ENCODE data around the gene SH3GL2. TPM values are rescaled to one million over a fixed set of nuclear protein-coding genes. Genes with fewer than 3 reads are reported as not detected.

The SH3GL2 gene
- total and polyA plus RNA-seq, 4 donors = 0.06 to 0.08 TPM; not detected in 2

DNA sequence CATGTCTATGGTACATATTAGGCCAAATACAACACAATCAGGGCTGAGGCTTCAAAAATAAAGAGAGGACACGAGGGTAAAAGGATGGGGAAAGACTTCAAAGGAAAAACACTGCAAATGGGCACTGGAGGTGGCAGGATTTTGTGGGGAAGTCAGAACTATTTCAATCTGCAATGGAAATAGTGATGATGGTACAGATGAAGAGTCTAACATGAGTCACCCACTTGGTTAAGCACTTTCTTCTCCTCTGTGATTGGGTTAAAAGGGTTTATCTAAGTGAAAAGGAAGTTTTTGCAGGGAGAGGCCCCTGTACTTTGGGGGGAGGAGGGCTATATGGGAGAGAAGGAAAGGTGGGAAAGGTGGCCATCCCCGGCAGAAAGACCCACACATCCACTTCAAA lies 4.5 kb upstream of the SH3GL2 start:
- no peak overlapping the region for H3K9ac ChIP-seq (ENCODE audit: low read depth in 1 of 2, low read length in 2 of 2)
- no peaks in the 10 kb centered on the region for H3K36me3 ChIP-seq (ENCODE audit: control insufficient read depth in 4 of 4, insufficient read depth in 3 of 4, low read depth in 1 of 4, low read length in 3 of 4)
- 35% methylated on average over 2 of the region's 2 CpGs for WGBS
- TF ChIP-seq TAF1 (conservative IDR thresholded peaks at IDR 0.05) (no peak), MAX (IDR thresholded peaks at IDR 0.05) (no peak), RXRA (IDR thresholded peaks at IDR 0.05) (no peak), JUND (IDR thresholded peaks at IDR 0.05) (no peak), GABPA (IDR thresholded peaks at IDR 0.05 in 1 of 2, conservative IDR thresholded peaks at IDR 0.05 in 1 of 2) (no peak), HNF4G (IDR thresholded peaks at IDR 0.05) (no peak), NR2F2 (IDR thresholded peaks at IDR 0.05) (no peak), SP1 (IDR thresholded peaks at IDR 0.05) (no peak), RAD21 (IDR thresholded peaks at IDR 0.05) (no peak), EGR1 (IDR thresholded peaks at IDR 0.05; ENCODE audit: low read depth in 2 of 2) (no peak), REST (IDR thresholded peaks at IDR 0.05) (no peak)
- TF ChIP-seq, protein P1, sequence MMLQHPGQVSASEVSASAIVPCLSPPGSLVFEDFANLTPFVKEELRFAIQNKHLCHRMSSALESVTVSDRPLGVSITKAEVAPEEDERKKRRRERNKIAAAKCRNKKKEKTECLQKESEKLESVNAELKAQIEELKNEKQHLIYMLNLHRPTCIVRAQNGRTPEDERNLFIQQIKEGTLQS (IDR thresholded peaks at IDR 0.05) = no peak
- TF ChIP-seq, protein P2, sequence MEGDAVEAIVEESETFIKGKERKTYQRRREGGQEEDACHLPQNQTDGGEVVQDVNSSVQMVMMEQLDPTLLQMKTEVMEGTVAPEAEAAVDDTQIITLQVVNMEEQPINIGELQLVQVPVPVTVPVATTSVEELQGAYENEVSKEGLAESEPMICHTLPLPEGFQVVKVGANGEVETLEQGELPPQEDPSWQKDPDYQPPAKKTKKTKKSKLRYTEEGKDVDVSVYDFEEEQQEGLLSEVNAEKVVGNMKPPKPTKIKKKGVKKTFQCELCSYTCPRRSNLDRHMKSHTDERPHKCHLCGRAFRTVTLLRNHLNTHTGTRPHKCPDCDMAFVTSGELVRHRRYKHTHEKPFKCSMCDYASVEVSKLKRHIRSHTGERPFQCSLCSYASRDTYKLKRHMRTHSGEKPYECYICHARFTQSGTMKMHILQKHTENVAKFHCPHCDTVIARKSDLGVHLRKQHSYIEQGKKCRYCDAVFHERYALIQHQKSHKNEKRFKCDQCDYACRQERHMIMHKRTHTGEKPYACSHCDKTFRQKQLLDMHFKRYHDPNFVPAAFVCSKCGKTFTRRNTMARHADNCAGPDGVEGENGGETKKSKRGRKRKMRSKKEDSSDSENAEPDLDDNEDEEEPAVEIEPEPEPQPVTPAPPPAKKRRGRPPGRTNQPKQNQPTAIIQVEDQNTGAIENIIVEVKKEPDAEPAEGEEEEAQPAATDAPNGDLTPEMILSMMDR (IDR thresholded peaks at IDR 0.05; ENCODE audit: low read depth, low read length, missing input control) = no peak
- H3K27me3 ChIP-seq (ENCODE audit: control insufficient read depth in 4 of 4, insufficient read depth in 4 of 4, low read length in 3 of 4) = peaks cover 0 to 6% (median under 1%) of the 10 kb centered on the region in 4 donors
- H3K4me3 ChIP-seq (ENCODE audit: low read depth in 1 of 3, low read length in 3 of 3) = no peak overlapping the region
- no peaks in the 10 kb centered on the region for H3K9me3 ChIP-seq (ENCODE audit: control insufficient read depth in 4 of 4, low read length in 3 of 4)
- H3K4me1 ChIP-seq (ENCODE audit: control insufficient read depth in 4 of 4, insufficient read depth in 4 of 4, low read length in 3 of 4) = peaks cover 0 to 12% (median 6%) of the 10 kb centered on the region in 4 donors
- no peak overlapping the region for H3K27ac ChIP-seq (ENCODE audit: low read depth in 1 of 2, low read length in 2 of 2)
- no peak for DNase-seq (ENCODE audit: low spot score)

DNA sequence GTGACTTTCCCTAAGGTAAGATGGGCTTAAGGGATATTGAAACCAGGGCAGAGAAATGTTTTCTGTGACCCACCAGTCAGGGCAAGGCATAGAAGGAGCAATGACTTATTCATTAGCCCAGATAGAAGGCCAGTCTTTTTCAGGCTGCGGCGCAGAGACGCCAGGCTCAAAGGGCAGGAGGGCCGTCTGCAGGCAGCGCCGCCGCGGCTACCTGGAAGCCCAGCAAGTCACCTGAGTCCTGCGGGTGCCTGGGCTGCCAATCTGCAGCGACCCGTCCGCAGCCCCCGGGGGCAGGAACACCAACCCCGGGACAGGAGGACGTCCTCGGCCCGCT lies 322 bp upstream of the SH3GL2 start:
- peak overlapping the region in 1 of 3 donors; percentile 70 for H3K4me3 ChIP-seq (ENCODE audit: low read depth in 1 of 3, low read length in 3 of 3)
- 4% methylated on average over 17 of the region's 17 CpGs for WGBS
- H3K27me3 ChIP-seq (ENCODE audit: control insufficient read depth in 4 of 4, insufficient read depth in 4 of 4, low read length in 3 of 4) = peaks cover 0 to 16% (median 2%) of the 10 kb centered on the region in 4 donors
- H3K27ac ChIP-seq (ENCODE audit: low read depth in 1 of 2, low read length in 2 of 2) = no peak overlapping the region
- H3K36me3 ChIP-seq (ENCODE audit: control insufficient read depth in 4 of 4, insufficient read depth in 3 of 4, low read depth in 1 of 4, low read length in 3 of 4) = no peaks in the 10 kb centered on the region
- no peak for TF ChIP-seq NR2F2 (IDR thresholded peaks at IDR 0.05)
- no peak for TF ChIP-seq HNF4A (conservative IDR thresholded peaks at IDR 0.05)
- TF ChIP-seq RAD21 (IDR thresholded peaks at IDR 0.05) = no peak
- TF ChIP-seq FOXA2 (IDR thresholded peaks at IDR 0.05) = no peak
- no peak for TF ChIP-seq HNF4G (IDR thresholded peaks at IDR 0.05)
- no peak for TF ChIP-seq JUND (IDR thresholded peaks at IDR 0.05)
- H3K4me1 ChIP-seq (ENCODE audit: control insufficient read depth in 4 of 4, insufficient read depth in 4 of 4, low read length in 3 of 4) = peaks cover 0 to 15% (median 9%) of the 10 kb centered on the region in 4 donors
- DNase-seq (ENCODE audit: low spot score) = no peak
- no peaks in the 10 kb centered on the region for H3K9me3 ChIP-seq (ENCODE audit: control insufficient read depth in 4 of 4, low read length in 3 of 4)
- no peak overlapping the region for H3K9ac ChIP-seq (ENCODE audit: low read depth in 1 of 2, low read length in 2 of 2)

Measured in liver (tissue), 9 donors.